GM18526 (cell line): ENCODE data around the gene KDM5C.

ENCODE experiments used
- POLR2A ChIP-seq: IDR thresholded peaks from 3 replicates; pipeline ENCODE4 v1.6.1; 2011; ENCODE audit not compliant: insufficient read length; ENCODE audit errors: extremely low read depth

Gene KDM5C

GRCh38 chrX:53224860-53225797, at the start of gene KDM5C:
Gene KDM5C, minus strand, starts transcription at chrX:53225207. Its CDS starts 318 bp downstream, at chrX:53224889.
- peak; percentile 83 for TF ChIP-seq POLR2A

GRCh38 chrX:53272808-53273337, 47.9 kb upstream of the KDM5C start:
- TF ChIP-seq POLR2A = no peak

- TF ChIP-seq POLR2A = no peak
These were observed 44.6 kb upstream of the KDM5C start for GRCh38 chrX:53269536-53270107.

GRCh38 chrX:53268173-53268572, 43.2 kb upstream of the KDM5C start:
- no peak for TF ChIP-seq POLR2A

- TF ChIP-seq POLR2A = no peak
These were observed 41.9 kb upstream of the KDM5C start for GRCh38 chrX:53266914-53267313.

- TF ChIP-seq POLR2A = no peak
These were observed 41.0 kb upstream of the KDM5C start for GRCh38 chrX:53265771-53266574.

GRCh38 chrX:53263597-53264094, 38.6 kb upstream of the KDM5C start:
- no peak for TF ChIP-seq POLR2A

- no peak for TF ChIP-seq POLR2A
These were observed 37.9 kb upstream of the KDM5C start for GRCh38 chrX:53262918-53263394.

GRCh38 chrX:53262189-53262917, 37.3 kb upstream of the KDM5C start:
- TF ChIP-seq POLR2A = no peak

- TF ChIP-seq POLR2A = no peak
These were observed 36.5 kb upstream of the KDM5C start for GRCh38 chrX:53261355-53261972.

- no peak for TF ChIP-seq POLR2A
These were observed 35.8 kb upstream of the KDM5C start for GRCh38 chrX:53260836-53261235.

GRCh38 chrX:53257670-53258423, 32.8 kb upstream of the KDM5C start:
- TF ChIP-seq POLR2A = no peak

- no peak for TF ChIP-seq POLR2A
These were observed 32.2 kb upstream of the KDM5C start for GRCh38 chrX:53257166-53257565.
